ENCODE results near the gene ANGPT4. TPM values are rescaled to one million over a fixed set of nuclear protein-coding genes. Genes with fewer than 3 reads are reported as not detected.
A peak's percentile ranks its signal among the peaks of the same experiment; 100 is the strongest.

The ANGPT4 gene
- total RNA-seq, 1 experiment from 2014 or later = not detected

DNA sequence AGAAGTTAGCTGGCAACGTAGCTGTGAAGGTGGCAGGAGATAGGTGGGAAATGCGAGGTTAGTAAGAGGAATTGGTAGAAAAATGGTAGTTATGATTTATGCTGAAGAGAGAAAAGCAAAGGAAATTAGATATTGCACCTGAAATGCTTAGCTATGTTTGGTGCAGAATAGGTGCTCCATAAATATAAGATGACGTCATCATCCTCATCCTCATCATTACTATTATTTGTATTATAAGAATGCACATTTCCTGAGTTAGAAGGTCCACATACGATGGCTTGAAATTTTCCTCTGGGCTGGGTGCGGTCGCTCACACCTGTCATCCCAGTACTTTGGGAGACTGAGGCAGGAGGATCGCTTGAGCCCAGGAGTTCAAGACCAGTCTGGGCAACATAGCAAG is 39.5 kb upstream of the ANGPT4 start:
- Histone ChIP-seq H3K27me3 (replicated peaks; ENCODE audit: control insufficient read depth, insufficient read depth, low read length) (no peaks in the 10 kb centered on the region), H3K4me1 (no peaks in the 10 kb centered on the region), H3K4me3 (ENCODE audit: low read depth, low read length) (no peak overlapping the region), H3K36me3 (ENCODE audit: control insufficient read depth, insufficient read depth, low read length) (no peaks in the 10 kb centered on the region), H3K9me3 (no peaks in the 10 kb centered on the region)
- BruUV-seq (replicated peaks) = no TSS peak
- Mint-ChIP-seq H3K4me3 (ENCODE audit: unreplicated experiment) (no peak overlapping the region), H3K9me3 (ENCODE audit: unreplicated experiment) (no peaks in the 10 kb centered on the region), H3K27me3 (ENCODE audit: insufficient read depth, unreplicated experiment) (peaks cover 14% of the 10 kb centered on the region), H3K4me1 (ENCODE audit: low read depth, unreplicated experiment) (no peaks in the 10 kb centered on the region), H3K36me3 (ENCODE audit: insufficient read depth, unreplicated experiment) (no peaks in the 10 kb centered on the region), H3K27ac (ENCODE audit: unreplicated experiment) (no peak overlapping the region)
- TF ChIP-seq, protein P1, sequence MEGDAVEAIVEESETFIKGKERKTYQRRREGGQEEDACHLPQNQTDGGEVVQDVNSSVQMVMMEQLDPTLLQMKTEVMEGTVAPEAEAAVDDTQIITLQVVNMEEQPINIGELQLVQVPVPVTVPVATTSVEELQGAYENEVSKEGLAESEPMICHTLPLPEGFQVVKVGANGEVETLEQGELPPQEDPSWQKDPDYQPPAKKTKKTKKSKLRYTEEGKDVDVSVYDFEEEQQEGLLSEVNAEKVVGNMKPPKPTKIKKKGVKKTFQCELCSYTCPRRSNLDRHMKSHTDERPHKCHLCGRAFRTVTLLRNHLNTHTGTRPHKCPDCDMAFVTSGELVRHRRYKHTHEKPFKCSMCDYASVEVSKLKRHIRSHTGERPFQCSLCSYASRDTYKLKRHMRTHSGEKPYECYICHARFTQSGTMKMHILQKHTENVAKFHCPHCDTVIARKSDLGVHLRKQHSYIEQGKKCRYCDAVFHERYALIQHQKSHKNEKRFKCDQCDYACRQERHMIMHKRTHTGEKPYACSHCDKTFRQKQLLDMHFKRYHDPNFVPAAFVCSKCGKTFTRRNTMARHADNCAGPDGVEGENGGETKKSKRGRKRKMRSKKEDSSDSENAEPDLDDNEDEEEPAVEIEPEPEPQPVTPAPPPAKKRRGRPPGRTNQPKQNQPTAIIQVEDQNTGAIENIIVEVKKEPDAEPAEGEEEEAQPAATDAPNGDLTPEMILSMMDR (IDR thresholded peaks at IDR 0.05; ENCODE audit: insufficient read depth in 1 of 2, low read depth in 1 of 2, low read length in 1 of 2, severe bottlenecking in 1 of 2, unreplicated experiment in 1 of 2) = no peak
- intact Hi-C loops (cut with micrococcal nuclease; ENCODE audit: unreplicated experiment) = loop anchor here (1.0 to 10.0 kb wide), 3 partner anchors 81 to 259 kb away; no protein-coding TSS in a partner anchor
- POLR2A ChIA-PET = no interaction called here
- no peak for DNase-seq
- CTCF ChIA-PET = interaction anchor here (0.6 to 3.8 kb wide), 5 partner anchors 71 to 190 kb away, joined by 3 to 31 read pairs (median 7); partner anchors contain the start of gene FAM110A

GRCh38 chr20:955111-955510 is 39.0 kb upstream of the ANGPT4 start:
- BruUV-seq (replicated peaks) = no TSS peak
- Histone ChIP-seq H3K4me3 (ENCODE audit: low read depth, low read length) (no peak overlapping the region), H3K9me3 (no peaks in the 10 kb centered on the region), H3K4me1 (no peaks in the 10 kb centered on the region), H3K27me3 (replicated peaks; ENCODE audit: control insufficient read depth, insufficient read depth, low read length) (no peaks in the 10 kb centered on the region), H3K36me3 (ENCODE audit: control insufficient read depth, insufficient read depth, low read length) (no peaks in the 10 kb centered on the region)
- peaks cover 14% of the 10 kb centered on the region for H3K27me3 Mint-ChIP-seq (ENCODE audit: insufficient read depth, unreplicated experiment)
- H3K4me1 Mint-ChIP-seq (ENCODE audit: low read depth, unreplicated experiment) = no peaks in the 10 kb centered on the region
- no peaks in the 10 kb centered on the region for H3K36me3 Mint-ChIP-seq (ENCODE audit: insufficient read depth, unreplicated experiment)
- no peak overlapping the region for H3K27ac Mint-ChIP-seq (ENCODE audit: unreplicated experiment)
- DNase-seq = no peak
- ChIA-PET POLR2A (no interaction called here), CTCF (interaction anchor here (2.5 to 3.8 kb wide), 2 partner anchors 122 to 138 kb away, joined by 7 to 31 read pairs; partner anchors contain the start of gene FAM110A)
- H3K9me3 Mint-ChIP-seq (ENCODE audit: unreplicated experiment) = no peaks in the 10 kb centered on the region
- intact Hi-C loops (cut with micrococcal nuclease; ENCODE audit: unreplicated experiment) = loop anchor here (10.0 kb wide), 2 partner anchors 80 to 260 kb away; no protein-coding TSS in a partner anchor
- TF ChIP-seq, protein P1 (IDR thresholded peaks at IDR 0.05; ENCODE audit: insufficient read depth in 1 of 2, low read depth in 1 of 2, low read length in 1 of 2, severe bottlenecking in 1 of 2, unreplicated experiment in 1 of 2) = no peak
- no peak overlapping the region for H3K4me3 Mint-ChIP-seq (ENCODE audit: unreplicated experiment)

DNA sequence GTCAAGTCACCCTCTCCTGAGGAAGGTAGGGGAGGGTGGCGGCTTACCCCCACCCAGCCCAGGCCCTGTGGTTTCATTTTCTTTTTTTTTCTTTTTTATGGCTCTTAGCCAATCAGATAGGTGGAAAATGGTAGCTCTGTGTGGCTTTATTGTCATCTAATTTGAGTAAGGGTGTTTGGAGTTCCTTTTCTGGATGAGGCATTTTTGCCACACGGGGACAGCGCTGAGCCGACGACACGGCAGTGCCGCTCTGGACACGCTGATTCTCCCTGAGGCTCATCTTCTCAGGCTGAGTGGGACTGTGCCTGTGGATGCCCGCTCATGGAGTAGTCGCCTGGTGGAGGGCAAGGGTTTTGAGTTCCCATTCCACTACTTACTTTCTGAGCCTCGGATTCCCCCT is 37.6 kb upstream of the ANGPT4 start:
- no peaks in the 10 kb centered on the region for H3K9me3 ChIP-seq
- Mint-ChIP-seq H3K4me1 (ENCODE audit: low read depth, unreplicated experiment) (no peaks in the 10 kb centered on the region), H3K36me3 (ENCODE audit: insufficient read depth, unreplicated experiment) (no peaks in the 10 kb centered on the region), H3K27ac (ENCODE audit: unreplicated experiment) (no peak overlapping the region), H3K9me3 (ENCODE audit: unreplicated experiment) (peaks cover 8% of the 10 kb centered on the region), H3K4me3 (ENCODE audit: unreplicated experiment) (no peak overlapping the region), H3K27me3 (ENCODE audit: insufficient read depth, unreplicated experiment) (peaks cover 14% of the 10 kb centered on the region)
- peak in 1 of 2 experiments; percentile 46 for DNase-seq
- TF ChIP-seq, protein P1 (IDR thresholded peaks at IDR 0.05; ENCODE audit: insufficient read depth in 1 of 2, low read depth in 1 of 2, low read length in 1 of 2, severe bottlenecking in 1 of 2, unreplicated experiment in 1 of 2) = peak; percentile 31 to 52
- no peak overlapping the region for H3K4me3 ChIP-seq (ENCODE audit: low read depth, low read length)
- intact Hi-C loops (cut with micrococcal nuclease; ENCODE audit: unreplicated experiment) = loop anchor here (10.0 kb wide), 2 partner anchors 79 to 261 kb away; no protein-coding TSS in a partner anchor
- ChIA-PET POLR2A (no interaction called here), CTCF (interaction anchor here (0.6 to 1.1 kb wide), 5 partner anchors 14 to 221 kb away, joined by 3 to 10 read pairs (median 4); partner anchors contain the start of gene FAM110A)
- H3K36me3 ChIP-seq (ENCODE audit: control insufficient read depth, insufficient read depth, low read length) = no peaks in the 10 kb centered on the region
- no peaks in the 10 kb centered on the region for H3K4me1 ChIP-seq
- H3K27me3 ChIP-seq (replicated peaks; ENCODE audit: control insufficient read depth, insufficient read depth, low read length) = no peaks in the 10 kb centered on the region
- no TSS peak for BruUV-seq (replicated peaks)
